ENCODE results near the gene TMEM201.

The TMEM201 gene

GRCh38 chr1:9643351-9644256 lies 54.9 kb downstream of the TMEM201 start:
- POLR2A ChIA-PET: no interaction called here
- Histone ChIP-seq H3K4me3 (ENCODE audit: low read depth, low read length) (no peak overlapping the region), H3K9me3 (ENCODE audit: control insufficient read depth, insufficient read depth, low read depth, low read length) (no peaks in the 10 kb centered on the region), H3K27ac (ENCODE audit: extremely low read depth, low read depth, low read length) (no peak overlapping the region), H3K4me1 (ENCODE audit: control insufficient read depth, insufficient read depth, low read length) (no peaks in the 10 kb centered on the region), H3K36me3 (ENCODE audit: control insufficient read depth in 2 of 2, insufficient read depth in 1 of 2, low read length in 2 of 2) (no peaks in the 10 kb centered on the region)
- CTCF ChIA-PET: interaction anchor here (1.9 kb wide), 1 partner anchor 17 kb away, joined by 9 read pairs; no protein-coding TSS in a partner anchor
- TF ChIP-seq EGR2 (tag by site-specific recombination; IDR thresholded peaks at IDR 0.05; ENCODE audit: low read depth) (peak; percentile 58; the same call in 1 of the 2 replicates), ZFHX2 (tag by site-specific recombination; conservative IDR thresholded peaks at IDR 0.05) (peak; percentile 64; the same call in 1 of the 2 replicates), ZNF664 (tag by site-specific recombination; IDR thresholded peaks at IDR 0.05) (no peak)

- Histone ChIP-seq H3K27ac (ENCODE audit: extremely low read depth, low read depth, low read length) (no peak overlapping the region), H3K4me3 (ENCODE audit: low read depth, low read length) (no peak overlapping the region), H3K9me3 (ENCODE audit: control insufficient read depth, insufficient read depth, low read depth, low read length) (no peaks in the 10 kb centered on the region), H3K4me1 (ENCODE audit: control insufficient read depth, insufficient read depth, low read length) (no peaks in the 10 kb centered on the region), H3K36me3 (ENCODE audit: control insufficient read depth in 2 of 2, insufficient read depth in 1 of 2, low read length in 2 of 2) (no peaks in the 10 kb centered on the region)
- TF ChIP-seq KLF10 (tag by site-specific recombination; IDR thresholded peaks at IDR 0.05) (no peak), BCL11A (tag by site-specific recombination; IDR thresholded peaks at IDR 0.05; ENCODE audit: low read depth) (no peak), ZNF776 (tag by site-specific recombination; IDR thresholded peaks at IDR 0.05; ENCODE audit: borderline replicate concordance) (no peak), ZNF37A (tag by site-specific recombination; IDR thresholded peaks at IDR 0.05) (no peak), ATF2 (tag by site-specific recombination; IDR thresholded peaks at IDR 0.05; ENCODE audit: low read depth) (no peak), ZNF24 (tag by site-specific recombination; IDR thresholded peaks at IDR 0.05) (no peak), ZSCAN16 (tag by site-specific recombination; IDR thresholded peaks at IDR 0.05) (no peak)
- CTCF ChIA-PET: interaction anchor here (0.6 kb wide), 1 partner anchor 345 kb away, joined by 4 read pairs; no protein-coding TSS in a partner anchor
- POLR2A ChIA-PET: no interaction called here
Observed at GRCh38 chr1:9646037-9646436, 57.3 kb downstream of the TMEM201 start.

DNA sequence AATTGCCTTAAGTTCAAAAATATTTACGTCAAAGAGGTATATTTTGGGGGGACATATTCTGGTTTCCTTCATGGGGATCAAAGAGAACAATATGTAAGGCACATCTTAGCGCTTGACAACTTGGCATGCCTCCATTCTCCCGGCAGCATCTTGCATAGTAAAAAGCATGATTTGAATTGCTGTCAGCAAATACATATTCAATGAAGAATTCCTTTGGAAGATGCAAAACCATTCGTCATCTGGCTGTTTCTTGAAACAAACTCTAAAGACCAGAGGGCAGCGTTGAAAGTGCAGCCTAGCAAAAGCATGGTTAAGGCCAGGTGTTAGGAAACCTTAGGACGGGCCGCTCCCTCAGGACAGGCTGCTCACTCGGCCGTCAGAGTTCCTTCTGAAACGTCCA lies 59.5 kb downstream of the TMEM201 start:
- no peaks in the 10 kb centered on the region for H3K36me3 ChIP-seq (ENCODE audit: control insufficient read depth in 2 of 2, insufficient read depth in 1 of 2, low read length in 2 of 2)
- ChIA-PET CTCF (interaction anchor here (1.3 kb wide), 1 partner anchor 22 kb away, joined by 3 read pairs; no protein-coding TSS in a partner anchor), POLR2A (no interaction called here)
- no peak overlapping the region for H3K27ac ChIP-seq (ENCODE audit: extremely low read depth, low read depth, low read length)
- H3K9me3 ChIP-seq (ENCODE audit: control insufficient read depth, insufficient read depth, low read depth, low read length): no peaks in the 10 kb centered on the region
- no peak overlapping the region for H3K4me3 ChIP-seq (ENCODE audit: low read depth, low read length)
- 0 out of 2 replicates have a peak, but pooled peaks cover 2% of the 10 kb centered on the region for H3K4me1 ChIP-seq (ENCODE audit: control insufficient read depth, insufficient read depth, low read length)
- TF ChIP-seq INSM2 (tag by site-specific recombination; IDR thresholded peaks at IDR 0.05) (no peak), ZNF639 (tag by site-specific recombination; IDR thresholded peaks at IDR 0.05) (no peak), ZNF341 (tag by site-specific recombination; IDR thresholded peaks at IDR 0.05; ENCODE audit: low read depth) (no peak), ZNF629 (tag by site-specific recombination; IDR thresholded peaks at IDR 0.05) (no peak), ZNF580 (tag by site-specific recombination; IDR thresholded peaks at IDR 0.05) (no peak), ZNF223 (tag by site-specific recombination; IDR thresholded peaks at IDR 0.05) (no peak), YY1 (tag by site-specific recombination; IDR thresholded peaks at IDR 0.05) (no peak), ZNF10 (tag by site-specific recombination; IDR thresholded peaks at IDR 0.05) (no peak), ZNF2 (tag by site-specific recombination; IDR thresholded peaks at IDR 0.05) (no peak), BCL11A (tag by site-specific recombination; IDR thresholded peaks at IDR 0.05; ENCODE audit: low read depth) (no peak), ZFP37 (tag by site-specific recombination; IDR thresholded peaks at IDR 0.05) (no peak)
- TF ChIP-seq, protein P1, sequence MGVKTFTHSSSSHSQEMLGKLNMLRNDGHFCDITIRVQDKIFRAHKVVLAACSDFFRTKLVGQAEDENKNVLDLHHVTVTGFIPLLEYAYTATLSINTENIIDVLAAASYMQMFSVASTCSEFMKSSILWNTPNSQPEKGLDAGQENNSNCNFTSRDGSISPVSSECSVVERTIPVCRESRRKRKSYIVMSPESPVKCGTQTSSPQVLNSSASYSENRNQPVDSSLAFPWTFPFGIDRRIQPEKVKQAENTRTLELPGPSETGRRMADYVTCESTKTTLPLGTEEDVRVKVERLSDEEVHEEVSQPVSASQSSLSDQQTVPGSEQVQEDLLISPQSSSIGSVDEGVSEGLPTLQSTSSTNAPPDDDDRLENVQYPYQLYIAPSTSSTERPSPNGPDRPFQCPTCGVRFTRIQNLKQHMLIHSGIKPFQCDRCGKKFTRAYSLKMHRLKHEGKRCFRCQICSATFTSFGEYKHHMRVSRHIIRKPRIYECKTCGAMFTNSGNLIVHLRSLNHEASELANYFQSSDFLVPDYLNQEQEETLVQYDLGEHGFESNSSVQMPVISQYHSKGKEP (tag by site-specific recombination; IDR thresholded peaks at IDR 0.05): no peak
